ENCODE data around the gene CADPS2. TPM values are rescaled to one million over a fixed set of nuclear protein-coding genes. Genes with fewer than 3 reads are reported as not detected.

Gene CADPS2
- polyA plus RNA-seq, 1 donor (not counting 4 experiments of a cell fraction or from before 2014, with no cell fraction given), result 0.35 TPM

DNA sequence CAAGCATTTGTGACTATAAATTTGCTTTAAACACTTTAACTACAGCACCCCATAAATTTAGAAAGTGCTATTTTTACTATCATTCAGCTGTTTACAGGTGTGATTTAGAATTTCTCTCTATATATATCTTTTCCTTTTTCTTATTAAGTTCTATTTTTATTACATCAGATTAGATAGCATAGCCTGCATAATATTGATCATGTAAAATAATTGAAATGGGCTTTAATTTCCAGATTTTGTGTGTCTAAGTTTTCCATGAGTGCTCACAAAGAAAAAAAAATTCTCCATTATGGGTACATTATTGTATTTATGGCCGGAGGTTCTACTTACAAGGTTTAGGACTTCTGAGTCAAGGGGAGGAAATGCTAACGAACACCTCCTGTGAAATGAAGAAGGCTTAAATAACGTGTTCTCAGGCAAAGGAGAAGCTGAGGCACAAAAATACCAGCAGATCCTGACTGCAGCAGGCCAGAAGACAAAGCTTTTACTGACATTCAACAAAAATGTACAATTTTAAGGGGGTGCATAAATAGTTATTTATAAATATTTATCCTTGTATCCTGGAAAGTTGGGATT is 301.5 kb downstream of the CADPS2 start:
- no peak overlapping the region for H2AFZ ChIP-seq (ENCODE audit: control insufficient read depth, low read length)
- no peak for FAIRE-seq
- H3K9me3 ChIP-seq (ENCODE audit: control insufficient read depth, low read depth, low read length), result no peaks in the 10 kb centered on the region
- H3K79me2 ChIP-seq (ENCODE audit: control insufficient read depth, insufficient read depth, low read length), result no peaks in the 10 kb centered on the region
- no peak for TF ChIP-seq CTCF (optimal IDR thresholded peaks at IDR 0.05 in 1 of 3, IDR thresholded peaks at IDR 0.05 in 1 of 3, conservative IDR thresholded peaks at IDR 0.05 in 1 of 3; ENCODE audit: extremely low read depth in 1 of 3, insufficient read depth in 2 of 3, low read length in 3 of 3)
- no peak for TF ChIP-seq EZH2 (IDR thresholded peaks at IDR 0.05; ENCODE audit: low read length)
- no peaks in the 10 kb centered on the region for H3K4me1 ChIP-seq (ENCODE audit: control insufficient read depth, extremely low read depth, insufficient read depth, low read length)
- H3K27ac ChIP-seq (ENCODE audit: control insufficient read depth, insufficient read depth, low read length), result no peak overlapping the region
- DNase-seq (ENCODE audit: low read depth, low spot score), result no peak
- H3K4me2 ChIP-seq (ENCODE audit: control insufficient read depth, extremely low read depth, insufficient read depth, low read depth, low read length), result no peak overlapping the region
- no peaks in the 10 kb centered on the region for H4K20me1 ChIP-seq (ENCODE audit: control insufficient read depth, extremely low read depth, insufficient read depth, low read length)
- dilution Hi-C loops (cut with MboI; ENCODE audit: extremely low pct_ligation_motif_present, low sequenced_read_pairs), result no loop called here
- H3K36me3 ChIP-seq (ENCODE audit: control insufficient read depth in 2 of 2, extremely low read depth in 1 of 2, insufficient read depth in 2 of 2, low read length in 2 of 2), result no peaks in the 10 kb centered on the region
- no peaks in the 10 kb centered on the region for H3K9me1 ChIP-seq (ENCODE audit: control insufficient read depth, extremely low read depth, insufficient read depth, low read length)
- no peaks in the 10 kb centered on the region for H3K27me3 ChIP-seq (ENCODE audit: control insufficient read depth, extremely low read depth, insufficient read depth, low read length)
- no peak overlapping the region for H3K9ac ChIP-seq (ENCODE audit: control insufficient read depth, extremely low read depth, insufficient read depth, low read length)
- H3K4me3 ChIP-seq (ENCODE audit: control insufficient read depth in 2 of 3, extremely low read depth in 1 of 3, insufficient read depth in 2 of 3, low read depth in 1 of 3, low read length in 3 of 3), result no peak overlapping the region

- H3K27ac ChIP-seq (ENCODE audit: control insufficient read depth, insufficient read depth, low read length), result no peak overlapping the region
- TF ChIP-seq EZH2 (IDR thresholded peaks at IDR 0.05; ENCODE audit: low read length) (no peak), CTCF (optimal IDR thresholded peaks at IDR 0.05 in 1 of 3, IDR thresholded peaks at IDR 0.05 in 1 of 3, conservative IDR thresholded peaks at IDR 0.05 in 1 of 3; ENCODE audit: extremely low read depth in 1 of 3, insufficient read depth in 2 of 3, low read length in 3 of 3) (no peak)
- no peak for FAIRE-seq
- H3K4me1 ChIP-seq (ENCODE audit: control insufficient read depth, extremely low read depth, insufficient read depth, low read length), result no peaks in the 10 kb centered on the region
- no peak overlapping the region for H3K4me3 ChIP-seq (ENCODE audit: control insufficient read depth in 2 of 3, extremely low read depth in 1 of 3, insufficient read depth in 2 of 3, low read depth in 1 of 3, low read length in 3 of 3)
- no peaks in the 10 kb centered on the region for H3K36me3 ChIP-seq (ENCODE audit: control insufficient read depth in 2 of 2, extremely low read depth in 1 of 2, insufficient read depth in 2 of 2, low read length in 2 of 2)
- no peaks in the 10 kb centered on the region for H3K9me1 ChIP-seq (ENCODE audit: control insufficient read depth, extremely low read depth, insufficient read depth, low read length)
- H3K4me2 ChIP-seq (ENCODE audit: control insufficient read depth, extremely low read depth, insufficient read depth, low read depth, low read length), result no peak overlapping the region
- H2AFZ ChIP-seq (ENCODE audit: control insufficient read depth, low read length), result no peak overlapping the region
- no peaks in the 10 kb centered on the region for H3K9me3 ChIP-seq (ENCODE audit: control insufficient read depth, low read depth, low read length)
- H3K9ac ChIP-seq (ENCODE audit: control insufficient read depth, extremely low read depth, insufficient read depth, low read length), result no peak overlapping the region
- no peaks in the 10 kb centered on the region for H4K20me1 ChIP-seq (ENCODE audit: control insufficient read depth, extremely low read depth, insufficient read depth, low read length)
- no peaks in the 10 kb centered on the region for H3K79me2 ChIP-seq (ENCODE audit: control insufficient read depth, insufficient read depth, low read length)
- dilution Hi-C loops (cut with MboI; ENCODE audit: extremely low pct_ligation_motif_present, low sequenced_read_pairs), result no loop called here
- no peak for DNase-seq (ENCODE audit: low read depth, low spot score)
- H3K27me3 ChIP-seq (ENCODE audit: control insufficient read depth, extremely low read depth, insufficient read depth, low read length), result no peaks in the 10 kb centered on the region
Measured at GRCh38 chr7:122578350-122578749, 307.9 kb downstream of the CADPS2 start.

All from keratinocyte (primary cell).